K562 (cell line): ENCODE results near the gene SETD1B. TPM values are rescaled to one million over a fixed set of nuclear protein-coding genes. Genes with fewer than 3 reads are reported as not detected.

Experiments used
- BCLAF1 ChIP-seq, 2 experiments: fragments of 450-650 bp in 1 of 2; IDR thresholded peaks; 2 replicates each; pipeline ENCODE4 v1.6.1; 2011 to 2017; ENCODE audit warnings: low read depth in 2 of 2, antibody characterized with exemption in 1 of 2, borderline replicate concordance in 1 of 2, low read length in 1 of 2, mild to moderate bottlenecking in 1 of 2, mixed read lengths in 1 of 2; ENCODE audit not compliant: control insufficient read depth in 1 of 2
- KDM5B ChIP-seq: fragments of 200-600 bp; sonication (generic); IDR thresholded peaks from 2 replicates; pipeline ENCODE4 v1.6.1; 2012; ENCODE audit warnings: low read depth, mild to moderate bottlenecking, moderate library complexity, low read length, control low read depth, inconsistent platforms; ENCODE audit not compliant: insufficient replicate concordance
- polyA plus RNA-seq, 8 experiments: library from polyadenylated mRNA; depleted of rRNA in 4 of 8; stranded (reverse) in 5 of 8; unstranded in 3 of 8; fragments of >200 nt; fragmentation: Nextera tagmentation in 2 of 8; fragmentation: Illumina TruSeq in 1 of 8; extraction: Ambion mirVana in 2 of 8; extraction: Trizol in 1 of 8; gene quantifications; 2 replicates each; pipeline versions ENCODE4 v1.2.1 to v1.2.3, GENCODE V29; 2011 to 2014; ENCODE audit warnings: inconsistent platforms in 1 of 8, missing spikeins in 1 of 8
- total RNA-seq, 7 experiments: library from RNA; depleted of rRNA in 6 of 7; stranded (reverse); fragments of >200 nt in 6 of 7; fragmentation: Illumina TruSeq in 2 of 7; extraction: Trizol in 2 of 7; gene quantifications; 2 replicates each; pipeline versions ENCODE4 v1.2.1 to v1.2.3, GENCODE V29; 2011 to 2021; ENCODE audit warnings: low replicate concordance in 1 of 7

SETD1B gene
- total and polyA plus RNA-seq, 9 of the 15 experiments (the other 6 are each of a cell fraction or from before 2014, with no cell fraction given), result 0.48 to 26.6 (median 2.3) TPM

DNA sequence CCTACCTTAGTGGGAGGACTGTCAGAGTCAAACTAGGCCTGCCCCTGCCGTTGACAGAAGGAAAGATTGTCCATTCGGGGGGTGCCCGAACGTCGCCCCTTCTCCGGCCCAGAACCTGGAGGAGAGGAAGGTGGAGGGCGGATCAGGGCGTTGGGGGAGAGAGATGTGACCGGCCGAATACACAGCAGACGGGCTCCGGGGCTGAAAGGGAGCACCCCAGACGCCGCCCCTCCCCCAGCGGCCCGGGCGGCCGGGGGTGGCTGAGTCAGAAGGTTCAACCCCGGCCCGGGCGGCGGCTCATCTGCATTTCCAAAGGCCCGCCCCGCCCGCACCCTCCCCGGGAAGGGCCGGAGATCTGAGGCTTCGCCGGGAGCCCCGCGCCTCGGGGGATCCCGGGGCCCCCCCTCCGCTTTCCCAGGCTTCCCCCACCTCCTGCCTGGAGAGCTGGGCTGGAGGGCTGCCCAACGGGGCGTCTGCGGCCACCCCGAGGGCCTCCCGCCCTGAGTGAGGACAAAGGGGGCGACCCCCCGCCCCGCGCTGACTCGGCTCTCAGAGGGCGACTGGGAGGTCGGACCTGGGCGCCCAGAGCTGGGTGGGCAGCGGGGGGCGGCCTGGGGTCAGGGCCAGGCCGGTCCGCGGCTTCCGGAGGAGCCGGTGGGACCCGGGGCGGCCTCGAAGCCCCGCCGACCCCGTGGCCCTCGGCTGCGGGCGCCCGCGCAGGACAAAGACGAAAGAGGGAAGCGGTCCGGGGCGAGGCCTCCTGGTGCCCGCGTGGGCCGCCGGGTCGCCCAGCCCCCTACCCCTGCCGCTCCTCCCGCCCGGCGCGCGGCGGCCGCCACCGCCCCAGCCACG lies 3.7 kb upstream of the SETD1B start (continued):
- TF ChIP-seq BCLAF1 (IDR thresholded peaks at IDR 0.05; ENCODE audit: borderline replicate concordance in 1 of 2, control insufficient read depth in 1 of 2, low read depth in 2 of 2, low read length in 1 of 2) (peak in 1 of 2 experiments; percentile 67; a peak in 2 of 4 replicates), KDM5B (peak; percentile 34)
